ENCODE results near the gene ABTB2. TPM values are rescaled to one million over a fixed set of nuclear protein-coding genes. Genes with fewer than 3 reads are reported as not detected.

The ABTB2 gene
- total and polyA plus RNA-seq, 4 donors = 0.73 to 3.3 (median 2.7) TPM

DNA sequence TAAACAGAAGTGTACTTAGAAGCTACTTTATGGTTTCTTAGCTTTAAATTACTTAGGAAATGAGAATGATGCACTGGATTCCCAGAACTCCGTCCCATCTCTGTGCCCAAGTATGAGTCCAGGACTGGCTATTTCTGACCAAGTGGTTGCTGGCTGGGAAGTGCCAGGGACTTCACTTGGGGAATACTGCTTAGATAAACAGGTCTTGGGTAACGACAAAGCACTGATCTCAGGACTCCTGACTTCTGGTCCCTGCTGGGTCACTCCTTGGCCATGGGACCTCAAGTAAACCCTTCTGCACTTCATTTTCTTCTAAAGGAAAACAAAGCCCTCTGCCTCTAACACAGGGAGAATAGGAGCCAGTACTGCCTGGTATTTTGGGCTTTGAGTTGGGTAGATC, 27.9 kb downstream of the ABTB2 start:
- Histone ChIP-seq H3K36me3 (ENCODE audit: control insufficient read depth in 4 of 4, insufficient read depth in 4 of 4, low read length in 4 of 4) (no peaks in the 10 kb centered on the region), H3K27ac (ENCODE audit: low read depth in 1 of 2, low read length in 1 of 2) (no peak overlapping the region), H3K9ac (ENCODE audit: insufficient read depth in 1 of 2, low read length in 2 of 2) (no peak overlapping the region), H3K4me3 (no peak overlapping the region), H3K9me3 (ENCODE audit: control insufficient read depth in 4 of 4, insufficient read depth in 3 of 4, low read length in 3 of 4) (no peaks in the 10 kb centered on the region), H3K4me1 (ENCODE audit: control insufficient read depth in 5 of 5, insufficient read depth in 5 of 5, low read length in 5 of 5) (peaks cover 6 to 40% (median 24%) of the 10 kb centered on the region in 5 donors), H3K27me3 (ENCODE audit: control insufficient read depth in 3 of 3, insufficient read depth in 3 of 3, low read length in 2 of 3) (no peaks in the 10 kb centered on the region)
- ATAC-seq (ENCODE audit: insufficient read depth, low FRiP score) = no peak
- no peak for DNase-seq
- WGBS, 2 donors = 69 to 90% methylated on average over 2 of the region's 2 CpGs
- TF ChIP-seq, protein P1, sequence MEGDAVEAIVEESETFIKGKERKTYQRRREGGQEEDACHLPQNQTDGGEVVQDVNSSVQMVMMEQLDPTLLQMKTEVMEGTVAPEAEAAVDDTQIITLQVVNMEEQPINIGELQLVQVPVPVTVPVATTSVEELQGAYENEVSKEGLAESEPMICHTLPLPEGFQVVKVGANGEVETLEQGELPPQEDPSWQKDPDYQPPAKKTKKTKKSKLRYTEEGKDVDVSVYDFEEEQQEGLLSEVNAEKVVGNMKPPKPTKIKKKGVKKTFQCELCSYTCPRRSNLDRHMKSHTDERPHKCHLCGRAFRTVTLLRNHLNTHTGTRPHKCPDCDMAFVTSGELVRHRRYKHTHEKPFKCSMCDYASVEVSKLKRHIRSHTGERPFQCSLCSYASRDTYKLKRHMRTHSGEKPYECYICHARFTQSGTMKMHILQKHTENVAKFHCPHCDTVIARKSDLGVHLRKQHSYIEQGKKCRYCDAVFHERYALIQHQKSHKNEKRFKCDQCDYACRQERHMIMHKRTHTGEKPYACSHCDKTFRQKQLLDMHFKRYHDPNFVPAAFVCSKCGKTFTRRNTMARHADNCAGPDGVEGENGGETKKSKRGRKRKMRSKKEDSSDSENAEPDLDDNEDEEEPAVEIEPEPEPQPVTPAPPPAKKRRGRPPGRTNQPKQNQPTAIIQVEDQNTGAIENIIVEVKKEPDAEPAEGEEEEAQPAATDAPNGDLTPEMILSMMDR (IDR thresholded peaks at IDR 0.05; ENCODE audit: control extremely low read depth, extremely low read depth) = no peak

GRCh38 chr11:34328632-34328910, 29.2 kb downstream of the ABTB2 start:
- no peaks in the 10 kb centered on the region for H3K36me3 ChIP-seq (ENCODE audit: control insufficient read depth in 4 of 4, insufficient read depth in 4 of 4, low read length in 4 of 4)
- WGBS, 2 donors = 50 to 79% methylated on average over 4 of the region's 4 CpGs
- no peak overlapping the region for H3K27ac ChIP-seq (ENCODE audit: low read depth in 1 of 2, low read length in 1 of 2)
- ATAC-seq (ENCODE audit: insufficient read depth, low FRiP score) (no peak), DNase-seq (peak in 1 of 3 donors; percentile 35)
- peaks cover 8 to 40% (median 25%) of the 10 kb centered on the region in 5 donors for H3K4me1 ChIP-seq (ENCODE audit: control insufficient read depth in 5 of 5, insufficient read depth in 5 of 5, low read length in 5 of 5)
- TF ChIP-seq, protein P1 (IDR thresholded peaks at IDR 0.05; ENCODE audit: control extremely low read depth, extremely low read depth) = no peak
- no peak overlapping the region for H3K9ac ChIP-seq (ENCODE audit: insufficient read depth in 1 of 2, low read length in 2 of 2)
- H3K4me3 ChIP-seq = no peak overlapping the region
- H3K27me3 ChIP-seq (ENCODE audit: control insufficient read depth in 3 of 3, insufficient read depth in 3 of 3, low read length in 2 of 3) = no peaks in the 10 kb centered on the region
- H3K9me3 ChIP-seq (ENCODE audit: control insufficient read depth in 4 of 4, insufficient read depth in 3 of 4, low read length in 3 of 4) = no peaks in the 10 kb centered on the region

DNA sequence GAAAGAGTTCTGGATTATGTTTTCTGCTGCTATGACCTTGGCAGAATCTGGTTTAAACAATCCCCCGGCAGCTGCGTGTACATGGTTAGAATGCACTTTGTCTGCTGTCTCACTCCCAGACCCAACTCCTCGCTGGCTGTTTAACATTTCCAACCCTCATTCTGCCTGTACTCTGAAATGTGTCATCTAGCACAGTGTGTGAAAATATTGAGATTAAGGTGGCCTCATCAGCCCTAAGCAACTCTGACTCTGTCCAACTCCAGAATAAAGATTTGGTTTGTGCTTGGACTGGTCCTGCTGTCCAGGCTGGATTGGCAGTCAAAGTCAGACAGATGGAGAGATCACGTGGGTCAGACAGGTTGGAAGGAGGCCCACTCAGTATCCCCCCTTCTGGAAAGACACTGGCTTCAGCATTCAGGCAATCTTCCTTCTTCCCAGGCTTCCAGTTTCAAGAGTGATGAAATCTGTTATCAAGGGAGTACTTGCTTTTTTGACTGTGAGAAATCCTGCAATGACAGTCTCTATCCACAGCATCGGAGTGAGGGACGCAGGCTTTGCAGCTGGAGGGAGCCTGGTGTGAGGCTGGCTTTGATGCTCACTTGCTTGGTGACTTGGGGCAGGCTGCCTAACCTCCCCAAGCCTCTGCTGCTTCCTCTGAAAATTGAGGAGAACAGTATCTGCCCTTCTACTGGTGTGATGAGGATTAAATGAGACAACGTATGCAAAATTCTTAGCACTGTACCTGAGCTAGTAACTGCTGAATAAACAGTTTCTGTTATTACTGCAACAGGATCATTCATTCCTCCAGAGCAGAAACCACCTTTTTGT, 29.8 kb downstream of the ABTB2 start:
- 64 to 75% methylated on average over 7 of the region's 7 CpGs for WGBS, 2 donors
- no peaks in the 10 kb centered on the region for H3K36me3 ChIP-seq (ENCODE audit: control insufficient read depth in 4 of 4, insufficient read depth in 4 of 4, low read length in 4 of 4)
- no peak overlapping the region for H3K4me3 ChIP-seq
- H3K9me3 ChIP-seq (ENCODE audit: control insufficient read depth in 4 of 4, insufficient read depth in 3 of 4, low read length in 3 of 4) = no peaks in the 10 kb centered on the region
- ATAC-seq (ENCODE audit: insufficient read depth, low FRiP score) (no peak), DNase-seq (peak; percentile 73 to 91 (median 86))
- TF ChIP-seq, protein P1 (IDR thresholded peaks at IDR 0.05; ENCODE audit: control extremely low read depth, extremely low read depth) = no peak
- H3K27me3 ChIP-seq (ENCODE audit: control insufficient read depth in 3 of 3, insufficient read depth in 3 of 3, low read length in 2 of 3) = no peaks in the 10 kb centered on the region
- no peak overlapping the region for H3K9ac ChIP-seq (ENCODE audit: insufficient read depth in 1 of 2, low read length in 2 of 2)
- H3K27ac ChIP-seq (ENCODE audit: low read depth in 1 of 2, low read length in 1 of 2) = no peak overlapping the region
- H3K4me1 ChIP-seq (ENCODE audit: control insufficient read depth in 5 of 5, insufficient read depth in 5 of 5, low read length in 5 of 5) = peaks cover 8 to 40% (median 27%) of the 10 kb centered on the region in 5 donors
